Keratinocyte (primary cell): ENCODE measurements around the gene P2RY8.

Source experiments
- EZH2 ChIP-seq: IDR thresholded peaks from one replicate; pipeline ENCODE4 v1.6.1; 2012; ENCODE audit warnings: inconsistent platforms, mild to moderate bottlenecking, low read length, moderate library complexity
- TF ChIP-seq, protein P1 (sequence below), 3 experiments: IDR thresholded peaks in 1 of 3; conservative IDR thresholded peaks in 1 of 3; optimal IDR thresholded peaks in 1 of 3; 2 replicates in 2 of 3; 3 replicates in 1 of 3; pipeline versions ENCODE3 to v1.5.1; 2011; ENCODE audit warnings: low read length in 3 of 3, mild to moderate bottlenecking in 3 of 3, moderate library complexity in 2 of 3, control low read depth in 1 of 3, inconsistent platforms in 1 of 3; ENCODE audit not compliant: insufficient read depth in 2 of 3; ENCODE audit errors: extremely low read depth in 1 of 3

DNA sequence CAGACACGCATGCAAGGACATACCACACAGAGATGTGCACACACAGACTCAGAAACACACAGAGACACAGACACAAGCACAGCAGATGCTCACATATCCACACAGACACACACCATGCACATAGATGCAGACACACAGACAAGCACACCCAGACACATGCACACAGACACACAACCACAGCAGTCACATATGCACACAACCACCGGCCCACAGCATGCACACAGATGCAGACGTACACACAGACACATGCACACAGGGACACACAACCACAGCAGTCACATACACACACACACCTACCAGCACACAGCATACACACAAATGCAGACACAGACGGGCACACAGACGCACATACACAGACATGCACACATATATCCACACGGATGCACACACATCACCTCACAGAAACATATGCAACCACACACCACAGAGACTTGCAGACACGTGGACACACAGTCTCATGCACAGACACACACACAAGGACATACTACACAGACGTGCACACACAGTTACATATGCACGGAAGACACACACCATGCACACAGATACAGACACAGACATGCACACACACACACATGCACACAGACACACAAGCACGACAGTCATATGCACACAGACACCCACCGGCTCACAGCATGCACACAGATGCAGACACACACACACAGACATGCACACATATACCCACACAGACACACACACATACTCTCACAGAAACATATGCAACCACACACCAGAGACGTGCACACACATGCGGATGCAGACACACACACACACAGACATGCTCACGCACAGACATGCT, 119.8 kb downstream of the P2RY8 start:
- TF ChIP-seq EZH2 = no peak
- TF ChIP-seq, protein P1, sequence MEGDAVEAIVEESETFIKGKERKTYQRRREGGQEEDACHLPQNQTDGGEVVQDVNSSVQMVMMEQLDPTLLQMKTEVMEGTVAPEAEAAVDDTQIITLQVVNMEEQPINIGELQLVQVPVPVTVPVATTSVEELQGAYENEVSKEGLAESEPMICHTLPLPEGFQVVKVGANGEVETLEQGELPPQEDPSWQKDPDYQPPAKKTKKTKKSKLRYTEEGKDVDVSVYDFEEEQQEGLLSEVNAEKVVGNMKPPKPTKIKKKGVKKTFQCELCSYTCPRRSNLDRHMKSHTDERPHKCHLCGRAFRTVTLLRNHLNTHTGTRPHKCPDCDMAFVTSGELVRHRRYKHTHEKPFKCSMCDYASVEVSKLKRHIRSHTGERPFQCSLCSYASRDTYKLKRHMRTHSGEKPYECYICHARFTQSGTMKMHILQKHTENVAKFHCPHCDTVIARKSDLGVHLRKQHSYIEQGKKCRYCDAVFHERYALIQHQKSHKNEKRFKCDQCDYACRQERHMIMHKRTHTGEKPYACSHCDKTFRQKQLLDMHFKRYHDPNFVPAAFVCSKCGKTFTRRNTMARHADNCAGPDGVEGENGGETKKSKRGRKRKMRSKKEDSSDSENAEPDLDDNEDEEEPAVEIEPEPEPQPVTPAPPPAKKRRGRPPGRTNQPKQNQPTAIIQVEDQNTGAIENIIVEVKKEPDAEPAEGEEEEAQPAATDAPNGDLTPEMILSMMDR (optimal IDR thresholded peaks at IDR 0.05 in 1 of 3, IDR thresholded peaks at IDR 0.05 in 1 of 3, conservative IDR thresholded peaks at IDR 0.05 in 1 of 3; ENCODE audit: extremely low read depth in 1 of 3, insufficient read depth in 2 of 3, low read length in 3 of 3) = no peak
